ENCODE measurements around the gene PRPS1. TPM values are rescaled to one million over a fixed set of nuclear protein-coding genes. Genes with fewer than 3 reads are reported as not detected.

Gene PRPS1
- total and polyA plus RNA-seq, 9 of the 15 experiments (the other 6 are each of a cell fraction or from before 2014, with no cell fraction given), result 47.8 to 175 (median 79.6) TPM

GRCh38 chrX:107676559-107677378 lies 48.5 kb downstream of the PRPS1 start (continued):
- peak in 1 of 3 experiments; percentile 74 for TF ChIP-seq YY1 (IDR thresholded peaks at IDR 0.05; ENCODE audit: borderline replicate concordance in 1 of 3, control insufficient read depth in 1 of 3, extremely low read depth in 1 of 3, insufficient read depth in 3 of 3, insufficient read length in 1 of 3, insufficient replicate concordance in 2 of 3, low read depth in 1 of 3, low read length in 2 of 3)
- TF ChIP-seq LCOR (CRISPR knock-in tag; IDR thresholded peaks at IDR 0.05), result peak; percentile 89
- TF ChIP-seq FOXM1 (IDR thresholded peaks at IDR 0.05; ENCODE audit: low read depth), result no peak; the same call in 1 of the 2 replicates
- TF ChIP-seq FOXM1 (CRISPR knock-in tag; IDR thresholded peaks at IDR 0.05; ENCODE audit: low read depth), result 0 out of 2 replicates have a peak, but pooled peaks have one; percentile 57
- TF ChIP-seq SLC30A9 (CRISPR knock-in tag; IDR thresholded peaks at IDR 0.05), result no peak
- TF ChIP-seq RBM39 (optimal IDR thresholded peaks at IDR 0.05; ENCODE audit: low read depth, low read length), result no peak
- peak; percentile 20 for TF ChIP-seq TAF9B (IDR thresholded peaks at IDR 0.05; ENCODE audit: partially characterized antibody)
- TF ChIP-seq PCBP2 (IDR thresholded peaks at IDR 0.05; ENCODE audit: low read depth, low read length, poor library complexity, severe bottlenecking), result no peak
- peak; percentile 46; the same call in 1 of the 2 replicates for TF ChIP-seq ARID3A (IDR thresholded peaks at IDR 0.05; ENCODE audit: borderline replicate concordance, low read depth, low read length)
- no peak for TF ChIP-seq PPARD (CRISPR knock-in tag; IDR thresholded peaks at IDR 0.05)
- TF ChIP-seq, protein P1, sequence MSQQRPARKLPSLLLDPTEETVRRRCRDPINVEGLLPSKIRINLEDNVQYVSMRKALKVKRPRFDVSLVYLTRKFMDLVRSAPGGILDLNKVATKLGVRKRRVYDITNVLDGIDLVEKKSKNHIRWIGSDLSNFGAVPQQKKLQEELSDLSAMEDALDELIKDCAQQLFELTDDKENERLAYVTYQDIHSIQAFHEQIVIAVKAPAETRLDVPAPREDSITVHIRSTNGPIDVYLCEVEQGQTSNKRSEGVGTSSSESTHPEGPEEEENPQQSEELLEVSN (IDR thresholded peaks at IDR 0.05; ENCODE audit: borderline replicate concordance in 1 of 2, extremely low read depth in 1 of 2, insufficient read depth in 1 of 2, insufficient read length in 1 of 2, low read depth in 1 of 2, low read length in 1 of 2, poor library complexity in 1 of 2, severe bottlenecking in 1 of 2), result peak; percentile 93 to 94
- TF ChIP-seq ZFP1 (CRISPR knock-in tag; IDR thresholded peaks at IDR 0.05), result no peak
- TF ChIP-seq ZNF311 (CRISPR knock-in tag; IDR thresholded peaks at IDR 0.05), result no peak
- no peak for TF ChIP-seq KDM1A (IDR thresholded peaks at IDR 0.05)
- TF ChIP-seq UBTF (IDR thresholded peaks at IDR 0.05; ENCODE audit: borderline replicate concordance in 1 of 2, low read depth in 2 of 2, low read length in 2 of 2), result peak; percentile 34 to 87; a peak in 3 of 4 replicates
- no peak for TF ChIP-seq U2AF2 (optimal IDR thresholded peaks at IDR 0.05; ENCODE audit: low read depth, low read length)
- no peak for TF ChIP-seq HMG20B (CRISPR knock-in tag; IDR thresholded peaks at IDR 0.05)
- no peak for TF ChIP-seq TRIM28 (IDR thresholded peaks at IDR 0.05)
- no peak for TF ChIP-seq SREBF1 (IDR thresholded peaks at IDR 0.05; ENCODE audit: borderline replicate concordance, low read depth, low read length)
- TF ChIP-seq ZEB2 (IDR thresholded peaks at IDR 0.05), result no peak
- TF ChIP-seq PCBP1 (IDR thresholded peaks at IDR 0.05; ENCODE audit: low read depth, low read length, poor library complexity, severe bottlenecking), result no peak
